Measurements from ENCODE around the gene LIX1L. TPM values are rescaled to one million over a fixed set of nuclear protein-coding genes. Genes with fewer than 3 reads are reported as not detected.

The LIX1L gene
- total and polyA plus RNA-seq, 2 experiments from 2014 or later: 14.0 to 16.3 TPM

DNA sequence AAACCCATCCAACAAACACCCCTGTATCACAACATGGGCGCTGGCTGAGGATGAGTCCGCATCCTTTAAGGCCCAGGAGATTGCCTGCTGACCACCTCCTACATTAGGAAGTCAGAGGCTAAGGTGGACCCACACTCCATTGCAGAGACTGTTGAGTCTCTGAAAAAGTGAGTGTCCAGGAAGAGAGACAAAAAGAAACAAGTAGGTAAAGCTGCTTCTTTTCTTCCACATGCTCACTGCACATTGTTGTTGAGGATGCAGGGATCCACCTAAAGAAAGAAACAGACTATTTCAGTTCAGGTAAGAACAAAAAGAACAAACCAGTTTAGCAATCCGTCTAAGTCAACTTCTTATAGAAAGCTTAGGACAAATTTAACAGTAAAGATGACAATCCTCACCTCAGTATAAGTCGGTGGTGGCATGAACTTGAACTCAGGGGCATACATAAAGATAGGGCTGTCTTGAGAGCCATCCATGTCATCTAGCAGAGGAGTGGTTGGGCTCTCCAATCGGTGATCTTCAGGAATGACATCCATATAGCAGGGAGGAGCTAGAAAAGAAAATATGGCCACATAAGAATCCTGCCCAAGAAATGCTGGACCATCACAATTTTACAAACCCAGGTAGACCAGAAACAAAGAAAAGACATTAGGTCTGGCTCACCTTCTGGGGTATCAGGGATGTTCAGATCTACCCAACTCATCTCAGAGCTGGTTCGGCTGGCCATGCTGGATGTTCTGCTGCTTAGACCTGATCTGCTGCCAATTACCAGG, 36.0 kb upstream of the LIX1L start:
- no peak for TF ChIP-seq EZH2 (IDR thresholded peaks at IDR 0.05; ENCODE audit: borderline replicate concordance)
- no peak for TF ChIP-seq EZH2phosphoT487 (IDR thresholded peaks at IDR 0.05; ENCODE audit: low read depth, severe bottlenecking, unreplicated experiment)
- TF ChIP-seq, protein P1, sequence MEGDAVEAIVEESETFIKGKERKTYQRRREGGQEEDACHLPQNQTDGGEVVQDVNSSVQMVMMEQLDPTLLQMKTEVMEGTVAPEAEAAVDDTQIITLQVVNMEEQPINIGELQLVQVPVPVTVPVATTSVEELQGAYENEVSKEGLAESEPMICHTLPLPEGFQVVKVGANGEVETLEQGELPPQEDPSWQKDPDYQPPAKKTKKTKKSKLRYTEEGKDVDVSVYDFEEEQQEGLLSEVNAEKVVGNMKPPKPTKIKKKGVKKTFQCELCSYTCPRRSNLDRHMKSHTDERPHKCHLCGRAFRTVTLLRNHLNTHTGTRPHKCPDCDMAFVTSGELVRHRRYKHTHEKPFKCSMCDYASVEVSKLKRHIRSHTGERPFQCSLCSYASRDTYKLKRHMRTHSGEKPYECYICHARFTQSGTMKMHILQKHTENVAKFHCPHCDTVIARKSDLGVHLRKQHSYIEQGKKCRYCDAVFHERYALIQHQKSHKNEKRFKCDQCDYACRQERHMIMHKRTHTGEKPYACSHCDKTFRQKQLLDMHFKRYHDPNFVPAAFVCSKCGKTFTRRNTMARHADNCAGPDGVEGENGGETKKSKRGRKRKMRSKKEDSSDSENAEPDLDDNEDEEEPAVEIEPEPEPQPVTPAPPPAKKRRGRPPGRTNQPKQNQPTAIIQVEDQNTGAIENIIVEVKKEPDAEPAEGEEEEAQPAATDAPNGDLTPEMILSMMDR (IDR thresholded peaks at IDR 0.05; ENCODE audit: poor library complexity): no peak
- peak overlapping the region; percentile 84 for H3K4me2 ChIP-seq

DNA sequence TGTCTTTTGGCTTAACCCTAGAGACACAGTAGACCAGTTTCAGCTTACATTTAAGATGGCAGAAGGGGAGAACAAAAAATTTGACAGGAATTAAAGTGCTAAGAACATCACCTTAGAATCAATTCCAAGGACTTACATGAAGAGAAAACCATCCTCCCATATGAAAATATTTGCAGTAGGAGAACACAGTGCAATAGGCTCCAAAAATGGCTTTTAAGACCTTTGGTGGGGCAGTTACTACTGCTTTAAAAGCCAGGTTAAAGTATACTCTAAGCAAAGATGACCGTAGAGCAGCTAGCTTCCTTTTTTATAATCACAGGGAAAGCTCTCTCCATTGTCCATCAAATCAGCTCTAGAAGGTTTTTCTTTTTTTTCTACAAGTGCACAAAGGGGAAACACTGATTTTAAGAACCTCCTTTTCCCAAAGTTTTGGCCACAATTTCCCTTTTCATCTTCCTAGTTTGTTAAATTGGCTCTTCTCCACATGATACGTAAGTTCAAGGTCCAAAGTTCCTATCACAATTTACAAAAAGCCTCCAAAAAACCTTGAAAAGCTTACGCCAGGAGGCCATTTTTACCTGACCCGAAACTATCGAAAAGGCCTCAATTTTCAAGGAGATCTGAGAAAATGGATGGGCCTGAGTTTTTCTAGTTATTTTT, 35.3 kb upstream of the LIX1L start:
- Histone ChIP-seq H3K9me2 (replicated peaks; ENCODE audit: insufficient read depth) (no peaks in the 10 kb centered on the region), H3K4me3 (peak overlapping the region; percentile 88), H3K4me2 (peak overlapping the region; percentile 84), H3K4me1 (ENCODE audit: insufficient read depth) (peaks cover 14% of the 10 kb centered on the region), H3K9me3 (ENCODE audit: low read depth) (no peaks in the 10 kb centered on the region), H3K79me2 (peaks cover 41% of the 10 kb centered on the region), H3K27ac (peak overlapping the region; percentile 31), H2AFZ (no peak overlapping the region), H3K27me3 (no peaks in the 10 kb centered on the region), H3K36me3 (replicated peaks; ENCODE audit: insufficient read depth, low read depth) (peaks cover 6% of the 10 kb centered on the region), H4K20me1 (ENCODE audit: insufficient read depth, poor library complexity, severe bottlenecking) (peaks cover 36% of the 10 kb centered on the region)
- DNase-seq (ENCODE audit: low spot score): no peak
- WGBS (ENCODE audit: low lambda C conversion rate, missing lambda C conversion rate): 82% methylated on average over 5 of the region's 5 CpGs
- TF ChIP-seq, protein P1 (IDR thresholded peaks at IDR 0.05; ENCODE audit: poor library complexity): no peak
- TF ChIP-seq EZH2phosphoT487 (IDR thresholded peaks at IDR 0.05; ENCODE audit: low read depth, severe bottlenecking, unreplicated experiment) (no peak), EZH2 (IDR thresholded peaks at IDR 0.05; ENCODE audit: borderline replicate concordance) (no peak)

More for the DNA sequence above, 36.0 kb upstream of the LIX1L start:
- no peaks in the 10 kb centered on the region for H3K9me2 ChIP-seq (replicated peaks; ENCODE audit: insufficient read depth)
- H3K9me3 ChIP-seq (ENCODE audit: low read depth): no peaks in the 10 kb centered on the region
- H2AFZ ChIP-seq: no peak overlapping the region
- peaks cover 6% of the 10 kb centered on the region for H3K36me3 ChIP-seq (replicated peaks; ENCODE audit: insufficient read depth, low read depth)
- peak overlapping the region; percentile 88 for H3K4me3 ChIP-seq
- peaks cover 14% of the 10 kb centered on the region for H3K4me1 ChIP-seq (ENCODE audit: insufficient read depth)
- 85% methylated on average over 6 of the region's 6 CpGs for WGBS (ENCODE audit: low lambda C conversion rate, missing lambda C conversion rate)
- H4K20me1 ChIP-seq (ENCODE audit: insufficient read depth, poor library complexity, severe bottlenecking): peaks cover 36% of the 10 kb centered on the region
- no peaks in the 10 kb centered on the region for H3K27me3 ChIP-seq
- H3K27ac ChIP-seq: peak overlapping the region; percentile 81
- DNase-seq (ENCODE audit: low spot score): no peak
- peaks cover 41% of the 10 kb centered on the region for H3K79me2 ChIP-seq

DNA sequence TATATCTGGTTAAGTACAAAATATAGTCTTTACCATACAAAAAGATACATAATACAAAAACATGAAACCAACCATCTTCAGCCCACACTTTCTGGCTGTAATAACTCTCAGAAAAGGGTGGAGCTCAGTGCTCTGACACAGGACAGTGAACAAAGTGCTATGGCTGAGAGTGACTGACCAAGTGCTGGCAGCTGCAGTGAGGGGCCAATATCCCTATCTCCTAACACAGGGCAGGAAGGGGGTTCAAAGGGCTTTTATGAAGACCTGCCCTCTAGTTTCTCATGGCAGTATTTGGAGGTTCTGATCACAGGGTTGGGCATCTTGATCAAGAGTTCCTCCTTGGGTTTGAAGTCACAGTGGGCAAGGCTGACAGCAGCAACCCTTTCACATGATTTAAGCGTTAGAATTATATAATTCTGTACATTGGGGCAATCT, 34.7 kb upstream of the LIX1L start:
- Histone ChIP-seq H3K27ac (peak overlapping the region; percentile 31), H4K20me1 (ENCODE audit: insufficient read depth, poor library complexity, severe bottlenecking) (peaks cover 36% of the 10 kb centered on the region), H3K27me3 (no peaks in the 10 kb centered on the region), H3K79me2 (peaks cover 39% of the 10 kb centered on the region), H3K4me3 (peak overlapping the region; percentile 43), H3K36me3 (replicated peaks; ENCODE audit: insufficient read depth, low read depth) (peaks cover 6% of the 10 kb centered on the region), H2AFZ (no peak overlapping the region), H3K9me3 (ENCODE audit: low read depth) (no peaks in the 10 kb centered on the region), H3K4me2 (peak overlapping the region; percentile 84), H3K9me2 (replicated peaks; ENCODE audit: insufficient read depth) (no peaks in the 10 kb centered on the region), H3K4me1 (ENCODE audit: insufficient read depth) (peaks cover 14% of the 10 kb centered on the region)
- 94% methylated on average over 1 of the region's 1 CpG for WGBS (ENCODE audit: low lambda C conversion rate, missing lambda C conversion rate)
- DNase-seq (ENCODE audit: low spot score): no peak
- no peak for TF ChIP-seq EZH2 (IDR thresholded peaks at IDR 0.05; ENCODE audit: borderline replicate concordance)
- no peak for TF ChIP-seq EZH2phosphoT487 (IDR thresholded peaks at IDR 0.05; ENCODE audit: low read depth, severe bottlenecking, unreplicated experiment)
- TF ChIP-seq, protein P1 (IDR thresholded peaks at IDR 0.05; ENCODE audit: poor library complexity): no peak
